ENCODE data around the gene UVRAG. TPM values are rescaled to one million over a fixed set of nuclear protein-coding genes. Genes with fewer than 3 reads are reported as not detected.

The UVRAG gene
- polyA plus RNA-seq, 1 experiment: 8.2 TPM

GRCh38 chr11:75779960-75780359, 35.0 kb upstream of the UVRAG start:
- ChIA-PET POLR2A (no interaction called here), CTCF (interaction anchor here (1.0 to 2.7 kb wide), 2 partner anchors 23 to 74 kb away, joined by 3 to 10 read pairs; no protein-coding TSS in a partner anchor)
- TF ChIP-seq CTCF (IDR thresholded peaks at IDR 0.05; ENCODE audit: insufficient read depth, low read depth, low read length): no peak
- no peaks in the 10 kb centered on the region; the same call in 1 of the 2 replicates for H3K27me3 ChIP-seq (ENCODE audit: control insufficient read depth, insufficient read depth, low read length)
- H3K36me3 ChIP-seq (ENCODE audit: control insufficient read depth, insufficient read depth, low read length): no peaks in the 10 kb centered on the region
- no peak for DNase-seq (ENCODE audit: low read depth)
- H3K4me3 ChIP-seq (ENCODE audit: low read depth, low read length): no peak overlapping the region

GRCh38 chr11:75780888-75781287, 34.1 kb upstream of the UVRAG start:
- POLR2A ChIA-PET: no interaction called here
- TF ChIP-seq CTCF (IDR thresholded peaks at IDR 0.05; ENCODE audit: insufficient read depth, low read depth, low read length): no peak
- no peak for DNase-seq (ENCODE audit: low read depth)
- Histone ChIP-seq H3K36me3 (ENCODE audit: control insufficient read depth, insufficient read depth, low read length) (no peaks in the 10 kb centered on the region), H3K27me3 (ENCODE audit: control insufficient read depth, insufficient read depth, low read length) (no peaks in the 10 kb centered on the region), H3K4me3 (ENCODE audit: low read depth, low read length) (no peak overlapping the region)
- CTCF ChIA-PET: interaction anchor here (1.0 to 2.7 kb wide), 2 partner anchors 22 to 75 kb away, joined by 3 to 10 read pairs; no protein-coding TSS in a partner anchor

GRCh38 chr11:75781296-75781695, 33.7 kb upstream of the UVRAG start:
- H3K36me3 ChIP-seq (ENCODE audit: control insufficient read depth, insufficient read depth, low read length): no peaks in the 10 kb centered on the region
- H3K27me3 ChIP-seq (ENCODE audit: control insufficient read depth, insufficient read depth, low read length): no peaks in the 10 kb centered on the region
- CTCF ChIA-PET: interaction anchor here (2.7 kb wide), 1 partner anchor 21 kb away, joined by 10 read pairs; no protein-coding TSS in a partner anchor
- no peak for TF ChIP-seq CTCF (IDR thresholded peaks at IDR 0.05; ENCODE audit: insufficient read depth, low read depth, low read length)
- H3K4me3 ChIP-seq (ENCODE audit: low read depth, low read length): no peak overlapping the region
- POLR2A ChIA-PET: no interaction called here
- no peak for DNase-seq (ENCODE audit: low read depth)

GRCh38 chr11:75781831-75782230, 33.2 kb upstream of the UVRAG start:
- ChIA-PET CTCF (interaction anchor here (2.7 kb wide), 1 partner anchor 21 kb away, joined by 10 read pairs; no protein-coding TSS in a partner anchor), POLR2A (no interaction called here)
- no peak overlapping the region for H3K4me3 ChIP-seq (ENCODE audit: low read depth, low read length)
- no peak for DNase-seq (ENCODE audit: low read depth)
- no peaks in the 10 kb centered on the region for H3K36me3 ChIP-seq (ENCODE audit: control insufficient read depth, insufficient read depth, low read length)
- TF ChIP-seq CTCF (IDR thresholded peaks at IDR 0.05; ENCODE audit: insufficient read depth, low read depth, low read length): no peak
- H3K27me3 ChIP-seq (ENCODE audit: control insufficient read depth, insufficient read depth, low read length): no peaks in the 10 kb centered on the region

- ChIA-PET POLR2A (no interaction called here), CTCF (interaction anchor here (0.6 kb wide), 1 partner anchor 54 kb away, joined by 3 read pairs; no protein-coding TSS in a partner anchor)
- H3K27me3 ChIP-seq (ENCODE audit: control insufficient read depth, insufficient read depth, low read length): no peaks in the 10 kb centered on the region; the same call in 1 of the 2 replicates
- H3K36me3 ChIP-seq (ENCODE audit: control insufficient read depth, insufficient read depth, low read length): no peaks in the 10 kb centered on the region
- H3K4me3 ChIP-seq (ENCODE audit: low read depth, low read length): no peak overlapping the region
- no peak for TF ChIP-seq CTCF (IDR thresholded peaks at IDR 0.05; ENCODE audit: insufficient read depth, low read depth, low read length)
- DNase-seq (ENCODE audit: low read depth): no peak
Observed at GRCh38 chr11:75782540-75783263, 32.3 kb upstream of the UVRAG start.

All from BJ (cell line).